HG02759 (cell line): Measurements from ENCODE around the gene OCIAD2.
"Not testable (repeated sequence)": the region's sequence is repeated elsewhere in the genome, so short reads cannot be mapped to it uniquely, and the experiment has no call there.

ENCODE experiments used
- ATAC-seq: cut with Tn5 transposase; IDR thresholded peaks from one replicate; pipeline ENCODE4 v1.9.1; 2021; ENCODE audit warnings: mild to moderate bottlenecking, moderate library complexity; ENCODE audit not compliant: unreplicated experiment

Gene OCIAD2

GRCh38 chr4:48854982-48855381 lies 51.6 kb downstream of the OCIAD2 start:
- ATAC-seq: no peak

GRCh38 chr4:48854395-48854683 lies 52.2 kb downstream of the OCIAD2 start:
- ATAC-seq: no peak

- ATAC-seq: no peak
These were observed 52.8 kb downstream of the OCIAD2 start for GRCh38 chr4:48853604-48854394.

- no peak for ATAC-seq
These were observed 54.9 kb downstream of the OCIAD2 start for GRCh38 chr4:48851651-48852050.

- not testable (repeated sequence) for ATAC-seq
These were observed 57.8 kb downstream of the OCIAD2 start for GRCh38 chr4:48848799-48849198.

GRCh38 chr4:48844843-48845242 lies 61.7 kb downstream of the OCIAD2 start:
- ATAC-seq: no peak

GRCh38 chr4:48841045-48841827 lies 65.3 kb downstream of the OCIAD2 start:
- ATAC-seq: no peak

- ATAC-seq: no peak
These were observed 69.9 kb downstream of the OCIAD2 start for GRCh38 chr4:48836658-48837057.
